HepG2 (cell line): ENCODE data around the gene TMEM221. TPM values are rescaled to one million over a fixed set of nuclear protein-coding genes. Genes with fewer than 3 reads are reported as not detected.

ENCODE experiments used
- ATAC-seq: fragments of 200-7000 bp; cut with Tn5 transposase; 3 replicates; pipeline ENCODE4 v1.9.1; 2020; ENCODE audit warnings: mild to moderate bottlenecking, moderate library complexity
- BruUV-seq: library from RNA; stranded (reverse); fragments of 400-500 nt; replicated peaks from 2 replicates; lab custom pipeline; 2021; lab: Mats Ljungman, UMichigan
- CTCF ChIA-PET: fragments of 300-600 bp; formaldehyde crosslinking; extraction: SDS; loops from one replicate; lab custom pipeline; 2021; ENCODE audit warnings: low total read pairs, inconsistent platforms, low intra/inter-chr PET ratio; lab: Yijun Ruan, JAX
- POLR2A ChIA-PET: fragments of 350-600 bp; sonication (Branson Sonifier 250); formaldehyde crosslinking; loops from one replicate; lab custom pipeline; 2020; ENCODE audit warnings: antibody characterized with exemption, inconsistent platforms; lab: Yijun Ruan, JAX
- DNase-seq: peaks from one replicate; pipeline ENCODE4 v3.0.0-alpha.2; 2015; ENCODE audit warnings: low spot score
- FAIRE-seq: peaks from 3 replicates; lab custom pipeline; 2011; peaks lifted over from hg19 to GRCh38; lab: Jason Lieb, UNC
- H2AFZ ChIP-seq: one replicate; pipeline ENCODE4 v1.6.1; 2011; ENCODE audit warnings: low read length, inconsistent platforms
- H3K27ac ChIP-seq: fragments of 300-600 bp; 3 replicates; pipeline ENCODE4 v1.8.0; 2011; ENCODE audit warnings: mixed run types, mild to moderate bottlenecking, mixed read lengths, low read length, inconsistent platforms; ENCODE audit not compliant: insufficient read depth; ENCODE audit errors: extremely low read length
- H3K27me3 ChIP-seq, 2 experiments: fragments of 200-600 bp in 1 of 2; 2 replicates in 1 of 2; 3 replicates in 1 of 2; pipeline versions ENCODE4 v1.6.0 to v1.8.0; 2011; ENCODE audit warnings: low read length in 2 of 2, mild to moderate bottlenecking in 2 of 2, moderate library complexity in 2 of 2, inconsistent platforms in 1 of 2; ENCODE audit not compliant: insufficient read depth in 2 of 2, control insufficient read depth in 1 of 2
- H3K36me3 ChIP-seq, 2 experiments: fragments of 200-600 bp in 1 of 2; replicated peaks in 1 of 2; 2 replicates in 1 of 2; 3 replicates in 1 of 2; pipeline versions ENCODE4 v1.5.1 to v1.8.0; 2011; ENCODE audit warnings: low read length in 2 of 2, inconsistent platforms in 1 of 2; ENCODE audit not compliant: insufficient read depth in 2 of 2, control insufficient read depth in 1 of 2
- H3K4me1 ChIP-seq: 2 replicates; pipeline ENCODE4 v1.5.1; 2012; ENCODE audit warnings: low read length, inconsistent platforms; ENCODE audit not compliant: insufficient read depth
- H3K4me2 ChIP-seq: 2 replicates; pipeline ENCODE4 v1.6.0; 2011; ENCODE audit warnings: low read depth, low read length, inconsistent platforms
- H3K4me3 ChIP-seq, 3 experiments: fragments of 200-600 bp in 1 of 3; sonication (generic), shearing (Covaris generic) in 1 of 3; replicated peaks in 1 of 3; 2 replicates each; pipeline ENCODE4 v1.5.1; 2011 to 2016; ENCODE audit warnings: low read length in 3 of 3, inconsistent platforms in 2 of 3, low read depth in 2 of 3, mild to moderate bottlenecking in 2 of 3, control low read depth in 1 of 3, mixed read lengths in 1 of 3; ENCODE audit not compliant: insufficient read depth in 1 of 3
- H3K79me2 ChIP-seq: one replicate; pipeline ENCODE4 v1.6.1; 2011; ENCODE audit warnings: low read length, inconsistent platforms; ENCODE audit not compliant: insufficient read depth
- H3K9ac ChIP-seq: 2 replicates; pipeline ENCODE4 v1.6.0; 2011; ENCODE audit warnings: mild to moderate bottlenecking, low read depth, low read length, inconsistent platforms; ENCODE audit not compliant: insufficient read depth
- H3K9me3 ChIP-seq: 2 replicates; pipeline ENCODE4 v1.5.1; 2012; ENCODE audit warnings: mild to moderate bottlenecking, low read length
- H4K20me1 ChIP-seq: 2 replicates; pipeline ENCODE4 v1.6.0; 2011; ENCODE audit warnings: inconsistent platforms, mild to moderate bottlenecking, low read length, moderate library complexity; ENCODE audit not compliant: insufficient read depth
- BRCA1 ChIP-seq: sonication (generic); formaldehyde crosslinking; IDR thresholded peaks from 2 replicates; pipeline ENCODE4 v1.4.0; 2020; ENCODE audit warnings: missing genetic modification reagents
- GABPB1 ChIP-seq: IDR thresholded peaks from 2 replicates; pipeline ENCODE4 v1.6.1; 2016; ENCODE audit warnings: mild to moderate bottlenecking, missing genetic modification reagents, moderate library complexity, missing compliant biosample characterization
- GPN1 ChIP-seq: sonication (generic); formaldehyde crosslinking; IDR thresholded peaks from 2 replicates; pipeline ENCODE4 v1.5.1; 2020; ENCODE audit warnings: missing genetic modification reagents, borderline replicate concordance
- PBX2 ChIP-seq: IDR thresholded peaks from 2 replicates; pipeline ENCODE4 v1.6.1; 2016; ENCODE audit warnings: control low read depth
- ZNF558 ChIP-seq: sonication (generic); formaldehyde crosslinking; IDR thresholded peaks from 2 replicates; pipeline ENCODE4 v1.9.0; 2022; ENCODE audit warnings: mild to moderate bottlenecking, missing genetic modification reagents, borderline replicate concordance
- ZNF777 ChIP-seq: sonication (generic); formaldehyde crosslinking; IDR thresholded peaks from 2 replicates; pipeline ENCODE4 v1.4.0; 2020; ENCODE audit warnings: missing genetic modification reagents
- WGBS: methylation state at CpG from one replicate; pipeline ENCODE4 v1.1.6; 2017; ENCODE audit warnings: low lambda C conversion rate; 5-methylcytosine and 5-hydroxymethylcytosine counted together
- in situ Hi-C: cut with HindIII; loops from 2 replicates; pipeline ENCODE4 v1.10.0; 2017; ENCODE audit warnings: low pct_unique_long_range_greater_than_20kb; ENCODE audit not compliant: extremely low pct_ligation_motif_present
- intact Hi-C: fragments of 100-400 bp; cut with micrococcal nuclease; formaldehyde crosslinking; loops from one replicate; pipeline ENCODE4 v1.10.0; 2022; ENCODE audit not compliant: unreplicated experiment
- polyA plus RNA-seq, 8 experiments: library from polyadenylated mRNA; depleted of rRNA in 3 of 8; stranded (reverse) in 7 of 8; unstranded in 1 of 8; fragments of >200 nt; fragmentation: Illumina TruSeq in 4 of 8; extraction: Trizol in 4 of 8; gene quantifications; 2 replicates each; pipeline versions ENCODE4 v1.2.1 to v1.2.3, GENCODE V29; 2011 to 2016; ENCODE audit warnings: low read depth in 4 of 8, missing spikeins in 1 of 8, mixed read lengths in 1 of 8; ENCODE audit not compliant: insufficient read depth in 1 of 8
- total RNA-seq, 5 experiments: library from RNA; depleted of rRNA; stranded (reverse); fragments of >200 nt; fragmentation: Illumina TruSeq; extraction: Trizol; gene quantifications; 2 replicates each; pipeline ENCODE4 v1.2.3, GENCODE V29; 2016; ENCODE audit warnings: low read depth in 1 of 5
- TF ChIP-seq, protein P1 (sequence below): IDR thresholded peaks from 2 replicates; pipeline ENCODE4 v1.6.1; 2016; ENCODE audit warnings: low read depth, control low read depth
- TF ChIP-seq, protein P2 (sequence below): sonication (generic); formaldehyde crosslinking; IDR thresholded peaks from 2 replicates; pipeline ENCODE4 v1.8.0; 2022; ENCODE audit warnings: missing genetic modification reagents, mild to moderate bottlenecking, moderate library complexity, borderline replicate concordance

Gene TMEM221
- total and polyA plus RNA-seq, 2 of the 13 experiments (the other 11 are each of a cell fraction or from before 2014, with no cell fraction given), result 0.33 to 0.77 TPM

DNA sequence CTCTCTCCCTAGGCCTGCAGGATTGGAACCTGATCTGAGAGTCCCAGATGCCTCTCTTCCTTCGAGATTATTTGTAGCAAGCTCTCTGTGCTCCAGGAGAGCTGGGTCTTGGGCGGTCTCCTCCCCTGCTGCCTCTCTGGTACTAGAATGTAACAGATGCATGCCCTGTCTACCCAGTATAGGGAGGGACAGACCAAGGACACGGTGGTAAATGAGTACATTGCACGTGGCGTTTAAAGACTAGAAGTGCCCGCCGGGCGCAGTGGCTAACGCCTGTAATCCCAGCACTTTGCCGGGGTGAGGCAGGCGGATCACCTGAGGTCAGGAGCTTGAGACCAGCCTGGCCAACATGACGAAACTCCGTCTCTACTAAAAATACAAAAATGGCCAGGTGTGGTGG lies 33.5 kb upstream of the TMEM221 start:
- in situ Hi-C loops (no loop called here), intact Hi-C loops (no loop called here)
- no peaks in the 10 kb centered on the region for H3K9me3 ChIP-seq
- no peaks in the 10 kb centered on the region for H3K79me2 ChIP-seq
- no peak overlapping the region for H2AFZ ChIP-seq
- FAIRE-seq (no peak), DNase-seq (no peak), ATAC-seq (no peak)
- peaks cover 0 to 1% of the 10 kb centered on the region in 2 experiments; a peak in 1 of 5 replicates for H3K36me3 ChIP-seq
- TF ChIP-seq, protein P1, sequence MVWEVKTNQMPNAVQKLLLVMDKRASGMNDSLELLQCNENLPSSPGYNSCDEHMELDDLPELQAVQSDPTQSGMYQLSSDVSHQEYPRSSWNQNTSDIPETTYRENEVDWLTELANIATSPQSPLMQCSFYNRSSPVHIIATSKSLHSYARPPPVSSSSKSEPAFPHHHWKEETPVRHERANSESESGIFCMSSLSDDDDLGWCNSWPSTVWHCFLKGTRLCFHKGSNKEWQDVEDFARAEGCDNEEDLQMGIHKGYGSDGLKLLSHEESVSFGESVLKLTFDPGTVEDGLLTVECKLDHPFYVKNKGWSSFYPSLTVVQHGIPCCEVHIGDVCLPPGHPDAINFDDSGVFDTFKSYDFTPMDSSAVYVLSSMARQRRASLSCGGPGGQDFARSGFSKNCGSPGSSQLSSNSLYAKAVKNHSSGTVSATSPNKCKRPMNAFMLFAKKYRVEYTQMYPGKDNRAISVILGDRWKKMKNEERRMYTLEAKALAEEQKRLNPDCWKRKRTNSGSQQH (CRISPR knock-in tag), result no peak
- no peak for TF ChIP-seq ZNF558 (CRISPR knock-in tag)
- no peak for TF ChIP-seq GABPB1 (CRISPR knock-in tag)
- no peak for TF ChIP-seq GPN1 (CRISPR knock-in tag)
- TF ChIP-seq, protein P2, sequence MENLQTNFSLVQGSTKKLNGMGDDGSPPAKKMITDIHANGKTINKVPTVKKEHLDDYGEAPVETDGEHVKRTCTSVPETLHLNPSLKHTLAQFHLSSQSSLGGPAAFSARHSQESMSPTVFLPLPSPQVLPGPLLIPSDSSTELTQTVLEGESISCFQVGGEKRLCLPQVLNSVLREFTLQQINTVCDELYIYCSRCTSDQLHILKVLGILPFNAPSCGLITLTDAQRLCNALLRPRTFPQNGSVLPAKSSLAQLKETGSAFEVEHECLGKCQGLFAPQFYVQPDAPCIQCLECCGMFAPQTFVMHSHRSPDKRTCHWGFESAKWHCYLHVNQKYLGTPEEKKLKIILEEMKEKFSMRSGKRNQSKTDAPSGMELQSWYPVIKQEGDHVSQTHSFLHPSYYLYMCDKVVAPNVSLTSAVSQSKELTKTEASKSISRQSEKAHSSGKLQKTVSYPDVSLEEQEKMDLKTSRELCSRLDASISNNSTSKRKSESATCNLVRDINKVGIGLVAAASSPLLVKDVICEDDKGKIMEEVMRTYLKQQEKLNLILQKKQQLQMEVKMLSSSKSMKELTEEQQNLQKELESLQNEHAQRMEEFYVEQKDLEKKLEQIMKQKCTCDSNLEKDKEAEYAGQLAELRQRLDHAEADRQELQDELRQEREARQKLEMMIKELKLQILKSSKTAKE, result no peak
- no peak for TF ChIP-seq ZNF777 (CRISPR knock-in tag)
- no peak for TF ChIP-seq BRCA1 (CRISPR knock-in tag)
- TF ChIP-seq PBX2 (CRISPR knock-in tag), result no peak
- no peaks in the 10 kb centered on the region for H4K20me1 ChIP-seq
- H3K4me2 ChIP-seq, result no peak overlapping the region
- H3K27me3 ChIP-seq, result no peaks in the 10 kb centered on the region; a peak in 1 of 5 replicates
- H3K4me1 ChIP-seq, result peaks cover 19% of the 10 kb centered on the region
- POLR2A ChIA-PET, result no interaction called here
- no TSS peak for BruUV-seq
- WGBS, result 82% methylated on average over 13 of the region's 13 CpGs
- no peak overlapping the region for H3K4me3 ChIP-seq
- CTCF ChIA-PET, result no interaction called here
- H3K27ac ChIP-seq, result no peak overlapping the region
- H3K9ac ChIP-seq, result no peak overlapping the region
